HEK293 (cell line): ENCODE data around the gene AFF1.

Experiments
- CTCF ChIA-PET: fragments of 350-600 bp; formaldehyde crosslinking; extraction: SDS; loops from one replicate; lab custom pipeline; 2021; ENCODE audit warnings: antibody characterized with exemption; lab: Yijun Ruan, JAX
- POLR2A ChIA-PET: fragments of 300-600 bp; formaldehyde crosslinking; extraction: SDS; loops from one replicate; lab custom pipeline; 2020; ENCODE audit warnings: antibody characterized with exemption, inconsistent platforms; lab: Yijun Ruan, JAX
- H3K27ac ChIP-seq: fragments of 200-500 bp; sonication (Bioruptor generic); 2 replicates; pipeline ENCODE4 v1.5.1; 2014; ENCODE audit warnings: low read depth, low read length, control low read depth, inconsistent platforms; ENCODE audit errors: extremely low read depth
- H3K36me3 ChIP-seq, 2 experiments: fragments of 200-500 bp in 1 of 2; sonication (Bioruptor generic) in 1 of 2; 1 replicate in 1 of 2; 2 replicates in 1 of 2; pipeline ENCODE4 v1.5.1; 2014 to 2017; ENCODE audit warnings: inconsistent platforms in 2 of 2, low read length in 2 of 2; ENCODE audit not compliant: control insufficient read depth in 2 of 2, insufficient read depth in 1 of 2
- H3K4me1 ChIP-seq: fragments of 200-500 bp; sonication (Bioruptor generic); 2 replicates; pipeline ENCODE4 v1.5.1; 2014; ENCODE audit warnings: mild to moderate bottlenecking, low read length, inconsistent platforms; ENCODE audit not compliant: control insufficient read depth, insufficient read depth
- H3K4me3 ChIP-seq: 2 replicates; pipeline ENCODE4 v1.5.1; 2011; ENCODE audit warnings: low read depth, mild to moderate bottlenecking, control low read depth, low read length, moderate library complexity
- H3K9me3 ChIP-seq: fragments of 200-500 bp; sonication (Bioruptor generic); 2 replicates; pipeline ENCODE4 v1.5.1; 2014; ENCODE audit warnings: low read depth, low read length, inconsistent platforms; ENCODE audit not compliant: control insufficient read depth, insufficient read depth
- HOXC10 ChIP-seq: sonication (generic); formaldehyde crosslinking; IDR thresholded peaks from 2 replicates; pipeline ENCODE4 v1.8.1; 2023; ENCODE audit warnings: mild to moderate bottlenecking, missing genetic modification reagents
- KLF10 ChIP-seq: fragments of 450-650 bp; IDR thresholded peaks from 2 replicates; pipeline ENCODE4 v1.5.1; 2018; ENCODE audit warnings: missing biosample characterization, mild to moderate bottlenecking, missing genetic modification characterization
- MYNN ChIP-seq: fragments of 450-650 bp; formaldehyde crosslinking; IDR thresholded peaks from 2 replicates; pipeline ENCODE4 v1.5.1; 2016; ENCODE audit warnings: missing biosample characterization, missing genetic modification characterization, borderline replicate concordance
- PRDM1 ChIP-seq: fragments of 450-650 bp; formaldehyde crosslinking; IDR thresholded peaks from 2 replicates; pipeline ENCODE4; 2016; ENCODE audit warnings: missing biosample characterization, missing genetic modification characterization
- PRDM6 ChIP-seq: fragments of 450-650 bp; formaldehyde crosslinking; IDR thresholded peaks from 2 replicates; pipeline ENCODE4 v1.5.1; 2017; ENCODE audit warnings: missing biosample characterization, missing genetic modification characterization
- TCF7L2 ChIP-seq: IDR thresholded peaks from 2 replicates; pipeline ENCODE4 v1.6.1; 2011; ENCODE audit warnings: low read depth, mild to moderate bottlenecking, inconsistent platforms, low read length, moderate library complexity, borderline replicate concordance
- ZBTB21 ChIP-seq: fragments of 450-650 bp; formaldehyde crosslinking; IDR thresholded peaks from 2 replicates; pipeline ENCODE4 v1.5.1; 2017; ENCODE audit warnings: missing biosample characterization, missing genetic modification characterization
- ZBTB48 ChIP-seq: fragments of 450-650 bp; formaldehyde crosslinking; IDR thresholded peaks from 2 replicates; pipeline ENCODE4 v1.5.1; 2016; ENCODE audit warnings: missing biosample characterization, missing genetic modification characterization
- ZBTB7A ChIP-seq: fragments of 450-650 bp; formaldehyde crosslinking; IDR thresholded peaks from 2 replicates; pipeline ENCODE4 v1.5.1; 2016; ENCODE audit warnings: low read depth, missing biosample characterization, missing genetic modification characterization
- ZNF10 ChIP-seq: fragments of 450-650 bp; formaldehyde crosslinking; IDR thresholded peaks from 2 replicates; pipeline ENCODE4 v1.5.1; 2017; ENCODE audit warnings: missing biosample characterization, missing genetic modification characterization
- ZNF121 ChIP-seq: fragments of 450-650 bp; formaldehyde crosslinking; IDR thresholded peaks from 2 replicates; pipeline ENCODE4 v1.5.1; 2016; ENCODE audit warnings: missing biosample characterization, missing genetic modification characterization
- ZNF211 ChIP-seq: fragments of 450-650 bp; formaldehyde crosslinking; IDR thresholded peaks from 2 replicates; pipeline ENCODE4 v1.5.1; 2016; ENCODE audit warnings: low read depth, missing biosample characterization, missing genetic modification characterization
- ZNF221 ChIP-seq: fragments of 450-650 bp; formaldehyde crosslinking; IDR thresholded peaks from 2 replicates; pipeline ENCODE4 v1.5.1; 2017; ENCODE audit warnings: missing biosample characterization, missing genetic modification characterization, borderline replicate concordance
- ZNF354C ChIP-seq: fragments of 450-650 bp; formaldehyde crosslinking; IDR thresholded peaks from 2 replicates; pipeline ENCODE4 v1.5.1; 2016; ENCODE audit warnings: missing biosample characterization, missing genetic modification characterization, low read depth, borderline replicate concordance
- ZNF37A ChIP-seq: fragments of 450-650 bp; IDR thresholded peaks from 2 replicates; pipeline ENCODE4 v1.5.1; 2018; ENCODE audit warnings: missing biosample characterization, missing genetic modification characterization
- ZNF398 ChIP-seq: fragments of 450-650 bp; formaldehyde crosslinking; IDR thresholded peaks from 2 replicates; pipeline ENCODE4 v1.5.1; 2017; ENCODE audit warnings: missing biosample characterization, missing genetic modification characterization
- ZNF501 ChIP-seq: fragments of 450-650 bp; formaldehyde crosslinking; IDR thresholded peaks from 2 replicates; pipeline ENCODE4 v1.5.1; 2016; ENCODE audit warnings: missing biosample characterization, missing genetic modification characterization
- ZNF571 ChIP-seq: fragments of 450-650 bp; formaldehyde crosslinking; IDR thresholded peaks from 2 replicates; pipeline ENCODE4 v1.5.0; 2017; ENCODE audit warnings: missing biosample characterization, missing genetic modification characterization
- ZNF585B ChIP-seq: fragments of 450-650 bp; formaldehyde crosslinking; IDR thresholded peaks from 2 replicates; pipeline ENCODE4 v1.5.1; 2016; ENCODE audit warnings: missing biosample characterization, missing genetic modification characterization
- ZNF600 ChIP-seq: fragments of 450-650 bp; formaldehyde crosslinking; IDR thresholded peaks from 2 replicates; pipeline ENCODE4 v1.5.1; 2016; ENCODE audit warnings: missing biosample characterization, missing genetic modification characterization
- ZNF664 ChIP-seq: fragments of 450-650 bp; formaldehyde crosslinking; IDR thresholded peaks from 2 replicates; pipeline ENCODE4 v1.5.1; 2016; ENCODE audit warnings: missing biosample characterization, missing genetic modification characterization
- TF ChIP-seq, protein P1 (sequence below): fragments of 450-650 bp; formaldehyde crosslinking; IDR thresholded peaks from 2 replicates; pipeline ENCODE4; 2016; ENCODE audit warnings: missing biosample characterization, missing genetic modification characterization
- TF ChIP-seq, protein P2 (sequence below): fragments of 450-650 bp; formaldehyde crosslinking; IDR thresholded peaks from 2 replicates; pipeline ENCODE4 v1.5.1; 2016; ENCODE audit warnings: missing biosample characterization, missing genetic modification characterization, low read depth

The AFF1 gene

DNA sequence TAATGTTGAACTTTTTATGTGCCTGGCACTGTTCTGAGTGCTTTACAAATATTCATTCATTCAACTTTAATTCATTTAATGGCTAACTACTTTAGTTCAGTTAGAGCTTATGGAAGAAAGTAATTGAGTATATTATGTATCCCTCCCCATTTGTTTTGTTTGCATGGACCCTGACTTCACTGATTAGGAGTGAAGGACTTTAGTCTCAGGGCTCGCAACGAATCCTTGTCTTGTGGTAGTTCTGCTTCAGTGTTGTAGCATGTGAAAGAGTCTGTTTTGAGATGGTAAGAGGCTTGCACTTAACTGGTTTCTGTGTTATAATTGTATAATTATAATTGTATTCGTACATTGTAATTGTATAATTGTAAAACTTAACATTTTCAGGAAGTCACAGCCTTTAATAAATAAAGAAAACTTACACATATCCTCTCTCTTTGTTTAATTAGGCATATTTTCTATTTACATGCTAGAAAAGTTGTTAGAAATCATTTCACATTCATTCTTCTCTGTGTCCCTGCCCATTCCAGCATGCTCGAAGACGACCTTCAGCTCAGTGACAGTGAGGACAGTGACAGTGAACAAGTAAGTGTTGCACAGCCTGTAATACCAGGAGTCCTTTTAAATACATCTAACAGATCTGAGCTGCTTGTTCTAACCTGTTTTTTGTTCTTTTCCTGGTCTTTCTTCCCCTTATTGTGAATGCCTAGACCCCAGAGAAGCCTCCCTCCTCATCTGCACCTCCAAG lies 170.5 kb downstream of the AFF1 start:
- no peak overlapping the region for H3K4me3 ChIP-seq
- ChIA-PET POLR2A (interaction anchor here (0.5 kb wide), 1 partner anchor 141 kb away, joined by 8 read pairs; no protein-coding TSS in a partner anchor), CTCF (interaction anchor here (0.9 to 2.1 kb wide), 3 partner anchors 13 to 93 kb away, joined by 3 to 9 read pairs (median 3); no protein-coding TSS in a partner anchor)
- H3K27ac ChIP-seq = no peak overlapping the region
- H3K9me3 ChIP-seq = no peaks in the 10 kb centered on the region
- TF ChIP-seq TCF7L2 (no peak), PRDM6 (tag by site-specific recombination) (0 out of 2 replicates have a peak, but pooled peaks have one; percentile 15), ZNF398 (tag by site-specific recombination) (no peak), ZNF600 (tag by site-specific recombination) (no peak), ZNF501 (tag by site-specific recombination) (no peak)
- TF ChIP-seq, protein P1, sequence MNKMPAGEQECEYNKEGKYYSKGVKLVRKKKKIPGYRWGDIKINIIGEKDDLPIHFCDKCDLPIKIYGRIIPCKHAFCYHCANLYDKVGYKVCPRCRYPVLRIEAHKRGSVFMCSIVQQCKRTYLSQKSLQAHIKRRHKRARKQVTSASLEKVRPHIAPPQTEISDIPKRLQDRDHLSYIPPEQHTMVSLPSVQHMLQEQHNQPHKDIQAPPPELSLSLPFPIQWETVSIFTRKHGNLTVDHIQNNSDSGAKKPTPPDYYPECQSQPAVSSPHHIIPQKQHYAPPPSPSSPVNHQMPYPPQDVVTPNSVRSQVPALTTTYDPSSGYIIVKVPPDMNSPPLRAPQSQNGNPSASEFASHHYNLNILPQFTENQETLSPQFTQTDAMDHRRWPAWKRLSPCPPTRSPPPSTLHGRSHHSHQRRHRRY (tag by site-specific recombination) = no peak
- H3K4me1 ChIP-seq = no peaks in the 10 kb centered on the region; the same call in 1 of the 2 replicates
- H3K36me3 ChIP-seq = peaks cover 0 to 12% of the 10 kb centered on the region in 2 experiments; a peak in 1 of 3 replicates

DNA sequence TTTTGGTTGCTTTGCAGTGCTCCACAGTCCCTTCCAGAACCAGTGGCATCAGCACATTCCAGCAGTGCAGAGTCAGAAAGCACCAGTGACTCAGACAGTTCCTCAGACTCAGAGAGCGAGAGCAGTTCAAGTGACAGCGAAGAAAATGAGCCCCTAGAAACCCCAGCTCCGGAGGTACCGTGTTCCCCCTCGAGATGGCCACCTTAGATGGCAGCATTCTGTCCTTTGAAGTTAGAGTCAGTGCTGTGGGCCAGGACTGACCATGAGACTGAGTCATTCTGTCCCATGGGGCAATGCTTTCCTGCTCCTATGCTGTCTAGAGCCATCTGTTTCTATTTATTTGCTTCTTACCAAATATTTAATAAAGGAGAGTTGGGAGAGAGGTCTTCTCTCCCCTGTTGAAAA lies 173.3 kb downstream of the AFF1 start:
- ChIA-PET POLR2A (no interaction called here), CTCF (no interaction called here)
- no peaks in the 10 kb centered on the region for H3K9me3 ChIP-seq
- H3K36me3 ChIP-seq = peaks cover 0 to 26% of the 10 kb centered on the region in 2 experiments; a peak in 1 of 3 replicates
- no peak overlapping the region for H3K4me3 ChIP-seq
- H3K27ac ChIP-seq = no peak overlapping the region
- TF ChIP-seq PRDM1 (peak; percentile 45; the same call in 1 of the 2 replicates), ZBTB7A (tag by site-specific recombination) (no peak)
- TF ChIP-seq, all 188 proteins: peak for 1
- H3K4me1 ChIP-seq = no peaks in the 10 kb centered on the region; the same call in 1 of the 2 replicates

GRCh38 chr4:87109121-87109520 lies 174.3 kb downstream of the AFF1 start:
- POLR2A ChIA-PET = no interaction called here
- Histone ChIP-seq H3K27ac (no peak overlapping the region), H3K4me1 (no peaks in the 10 kb centered on the region; the same call in 1 of the 2 replicates), H3K9me3 (no peaks in the 10 kb centered on the region), H3K4me3 (no peak overlapping the region), H3K36me3 (peaks cover 0 to 32% of the 10 kb centered on the region in 2 experiments; a peak in 1 of 3 replicates)
- CTCF ChIA-PET = interaction anchor here (0.6 kb wide), 1 partner anchor 16 kb away, joined by 3 read pairs; no protein-coding TSS in a partner anchor
- no peak for TF ChIP-seq ZNF37A (tag by site-specific recombination)
- TF ChIP-seq ZNF10 (tag by site-specific recombination) = no peak
- no peak for TF ChIP-seq ZNF121 (tag by site-specific recombination)
- no peak for TF ChIP-seq ZNF354C (tag by site-specific recombination)
- TF ChIP-seq, protein P2, sequence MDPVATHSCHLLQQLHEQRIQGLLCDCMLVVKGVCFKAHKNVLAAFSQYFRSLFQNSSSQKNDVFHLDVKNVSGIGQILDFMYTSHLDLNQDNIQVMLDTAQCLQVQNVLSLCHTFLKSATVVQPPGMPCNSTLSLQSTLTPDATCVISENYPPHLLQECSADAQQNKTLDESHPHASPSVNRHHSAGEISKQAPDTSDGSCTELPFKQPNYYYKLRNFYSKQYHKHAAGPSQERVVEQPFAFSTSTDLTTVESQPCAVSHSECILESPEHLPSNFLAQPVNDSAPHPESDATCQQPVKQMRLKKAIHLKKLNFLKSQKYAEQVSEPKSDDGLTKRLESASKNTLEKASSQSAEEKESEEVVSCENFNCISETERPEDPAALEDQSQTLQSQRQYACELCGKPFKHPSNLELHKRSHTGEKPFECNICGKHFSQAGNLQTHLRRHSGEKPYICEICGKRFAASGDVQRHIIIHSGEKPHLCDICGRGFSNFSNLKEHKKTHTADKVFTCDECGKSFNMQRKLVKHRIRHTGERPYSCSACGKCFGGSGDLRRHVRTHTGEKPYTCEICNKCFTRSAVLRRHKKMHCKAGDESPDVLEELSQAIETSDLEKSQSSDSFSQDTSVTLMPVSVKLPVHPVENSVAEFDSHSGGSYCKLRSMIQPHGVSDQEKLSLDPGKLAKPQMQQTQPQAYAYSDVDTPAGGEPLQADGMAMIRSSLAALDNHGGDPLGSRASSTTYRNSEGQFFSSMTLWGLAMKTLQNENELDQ (tag by site-specific recombination) = no peak
- no peak for TF ChIP-seq KLF10
- TF ChIP-seq HOXC10 (CRISPR knock-in tag) = no peak
- TF ChIP-seq ZNF585B (tag by site-specific recombination) = no peak
- TF ChIP-seq ZNF664 (tag by site-specific recombination) = no peak
- TF ChIP-seq ZNF221 = no peak
- TF ChIP-seq ZBTB48 = no peak
- TF ChIP-seq MYNN (tag by site-specific recombination) = no peak
- TF ChIP-seq ZBTB21 (tag by site-specific recombination) = no peak
- no peak for TF ChIP-seq ZNF571 (tag by site-specific recombination)
- TF ChIP-seq ZNF211 (tag by site-specific recombination) = no peak
